ENCODE results near the gene RFX3. TPM values are rescaled to one million over a fixed set of nuclear protein-coding genes. Genes with fewer than 3 reads are reported as not detected.
A peak's percentile ranks its signal among the peaks of the same experiment; 100 is the strongest.

Gene RFX3
- total RNA-seq, 2 donors from 2014 or later, result 2.2 to 2.7 TPM

DNA sequence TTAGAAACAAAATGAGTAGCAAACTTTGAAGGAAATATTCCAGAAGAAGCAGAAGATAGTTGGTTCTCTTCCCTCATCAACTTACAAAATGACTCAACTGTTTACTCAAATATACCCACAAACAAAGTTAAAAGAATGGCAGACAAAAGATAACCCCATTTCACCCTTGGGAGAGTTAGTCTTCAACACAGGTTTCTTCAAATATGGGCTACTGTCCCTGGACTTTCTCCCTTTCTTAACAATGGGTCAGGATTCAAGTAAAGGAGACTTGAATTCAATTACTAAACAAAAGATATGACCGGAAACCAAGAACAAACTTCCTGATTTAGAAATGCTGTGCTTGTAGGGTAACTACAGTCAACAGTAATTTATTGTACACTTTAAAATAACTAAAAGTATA lies 14.2 kb downstream of the RFX3 start:
- no peak overlapping the region for H3K27ac ChIP-seq

DNA sequence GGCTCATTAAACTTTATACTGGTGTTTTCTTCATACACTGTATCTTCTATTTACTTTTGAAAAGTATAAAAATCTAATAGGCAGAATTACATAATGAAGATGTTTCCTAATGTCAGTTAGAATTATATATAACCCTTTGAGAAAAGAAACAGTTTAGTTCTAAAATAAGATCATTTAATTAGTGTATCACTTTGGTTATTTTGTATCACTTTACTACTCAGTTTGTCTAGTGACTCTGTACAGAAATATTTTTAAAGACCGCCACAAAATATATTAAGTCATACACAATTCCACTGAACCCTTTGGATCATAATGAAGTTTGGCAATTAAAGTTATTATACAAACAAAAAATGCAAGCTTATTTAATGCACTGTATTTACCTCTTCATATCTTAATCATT lies 15.0 kb downstream of the RFX3 start:
- no peak for DNase-seq (ENCODE audit: low spot score)
- no peak overlapping the region for H3K4me3 ChIP-seq
- TF ChIP-seq CTCF (IDR thresholded peaks at IDR 0.05), result no peak
- no peak overlapping the region for H3K27ac ChIP-seq
- peaks cover 0 to 14% of the 10 kb centered on the region in 2 donors for H3K4me1 ChIP-seq
- H3K9me3 ChIP-seq, result no peaks in the 10 kb centered on the region
- no peaks in the 10 kb centered on the region for H3K36me3 ChIP-seq
- no peaks in the 10 kb centered on the region for H3K27me3 ChIP-seq

More for the DNA sequence above, 14.2 kb downstream of the RFX3 start:
- H3K4me3 ChIP-seq, result no peak overlapping the region
- H3K9me3 ChIP-seq, result no peaks in the 10 kb centered on the region
- no peak for DNase-seq (ENCODE audit: low spot score)
- no peaks in the 10 kb centered on the region for H3K27me3 ChIP-seq
- no peak for TF ChIP-seq CTCF (IDR thresholded peaks at IDR 0.05)
- H3K36me3 ChIP-seq, result no peaks in the 10 kb centered on the region
- peaks cover 0 to 14% of the 10 kb centered on the region in 2 donors for H3K4me1 ChIP-seq

GRCh38 chr9:3509926-3510325 lies 15.9 kb downstream of the RFX3 start:
- H3K27ac ChIP-seq, result no peak overlapping the region
- H3K9me3 ChIP-seq, result no peaks in the 10 kb centered on the region
- TF ChIP-seq CTCF (IDR thresholded peaks at IDR 0.05), result no peak
- peaks cover 0 to 11% of the 10 kb centered on the region in 2 donors for H3K4me1 ChIP-seq
- DNase-seq (ENCODE audit: low spot score), result no peak
- H3K27me3 ChIP-seq, result no peaks in the 10 kb centered on the region
- H3K4me3 ChIP-seq, result no peak overlapping the region
- no peaks in the 10 kb centered on the region for H3K36me3 ChIP-seq

DNA sequence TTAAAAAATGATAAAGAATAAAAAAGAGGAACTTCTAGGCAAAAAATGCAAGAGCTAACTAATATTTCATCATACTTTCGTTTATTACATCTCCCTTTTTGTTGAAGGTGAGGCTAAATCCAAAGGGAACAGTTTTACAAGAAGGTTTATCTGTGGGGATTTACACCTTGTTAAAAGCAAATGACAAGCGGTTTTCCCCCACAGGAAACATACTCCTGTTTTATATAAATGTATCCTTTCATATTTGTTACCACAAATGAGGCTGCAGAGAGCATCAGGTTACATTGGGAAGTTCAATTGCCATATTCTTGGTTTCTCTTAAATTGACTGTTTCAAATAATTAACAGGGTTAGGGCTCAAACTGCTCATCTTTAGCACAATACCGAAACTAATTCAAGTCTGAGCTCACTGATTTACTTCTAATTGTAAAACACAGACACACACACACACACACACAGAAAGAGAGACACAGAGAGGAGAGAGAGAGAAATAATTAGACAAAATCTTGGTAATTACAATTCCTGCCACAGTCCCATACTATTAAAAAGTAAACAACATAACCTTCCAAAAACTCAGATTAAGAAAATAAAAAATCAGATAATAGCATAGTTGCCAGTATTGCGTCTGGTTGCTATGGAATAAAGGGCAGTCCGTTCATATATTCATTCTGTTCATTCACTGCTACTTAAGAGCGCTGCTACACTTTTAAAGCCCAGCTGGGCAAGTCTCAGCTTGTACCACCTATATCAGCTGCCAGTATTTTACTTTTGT lies 17.1 kb downstream of the RFX3 start:
- DNase-seq (ENCODE audit: low spot score), result no peak
- Histone ChIP-seq H3K4me1 (peaks cover 0 to 11% of the 10 kb centered on the region in 2 donors), H3K9me3 (no peaks in the 10 kb centered on the region), H3K36me3 (no peaks in the 10 kb centered on the region), H3K27me3 (no peaks in the 10 kb centered on the region), H3K4me3 (peak overlapping the region in 1 of 2 donors; percentile 14), H3K27ac (peak overlapping the region; percentile 25 to 48)
- TF ChIP-seq CTCF (IDR thresholded peaks at IDR 0.05), result no peak

- Histone ChIP-seq H3K27me3 (no peaks in the 10 kb centered on the region), H3K36me3 (no peaks in the 10 kb centered on the region), H3K27ac (peak overlapping the region in 1 of 2 donors; percentile 48), H3K9me3 (no peaks in the 10 kb centered on the region), H3K4me3 (peak overlapping the region in 1 of 2 donors; percentile 14), H3K4me1 (peaks cover 0 to 11% of the 10 kb centered on the region in 2 donors)
- no peak for DNase-seq (ENCODE audit: low spot score)
- TF ChIP-seq CTCF (IDR thresholded peaks at IDR 0.05), result no peak
Observed at GRCh38 chr9:3508078-3508431, 17.7 kb downstream of the RFX3 start.
